Measurements from ENCODE around the gene RGS3.

GRCh38 chr9:113529336-113530009 lies 65.9 kb downstream of the RGS3 start:
- TF ChIP-seq POLR2A (IDR thresholded peaks at IDR 0.05) (no peak), CTCF (IDR thresholded peaks at IDR 0.05 in 8 of 11, conservative IDR thresholded peaks at IDR 0.05 in 3 of 11) (no peak)
